HG03175 (cell line): ENCODE data around the gene GALNT18.

ENCODE experiments used
- ATAC-seq: cut with Tn5 transposase; IDR thresholded peaks from one replicate; pipeline ENCODE4 v1.9.1; 2021; ENCODE audit warnings: mild to moderate bottlenecking, moderate library complexity; ENCODE audit not compliant: unreplicated experiment

The GALNT18 gene

GRCh38 chr11:11441516-11441915 lies 180.3 kb downstream of the GALNT18 start:
- ATAC-seq: no peak

GRCh38 chr11:11441091-11441490 lies 180.7 kb downstream of the GALNT18 start:
- ATAC-seq: no peak

- no peak for ATAC-seq
Measured at GRCh38 chr11:11440144-11440543, 181.7 kb downstream of the GALNT18 start.

GRCh38 chr11:11439591-11439990 lies 182.2 kb downstream of the GALNT18 start:
- ATAC-seq: no peak

GRCh38 chr11:11436715-11437313 lies 185.0 kb downstream of the GALNT18 start:
- ATAC-seq: no peak

GRCh38 chr11:11435635-11436034 lies 186.2 kb downstream of the GALNT18 start:
- ATAC-seq: no peak

- ATAC-seq: no peak
Measured at GRCh38 chr11:11433960-11434359, 187.8 kb downstream of the GALNT18 start.

- no peak for ATAC-seq
Measured at GRCh38 chr11:11432621-11433319, 189.0 kb downstream of the GALNT18 start.

- ATAC-seq: no peak
Measured at GRCh38 chr11:11430431-11430830, 191.4 kb downstream of the GALNT18 start.

- no peak for ATAC-seq
Measured at GRCh38 chr11:11428714-11429113, 193.1 kb downstream of the GALNT18 start.

- no peak for ATAC-seq
Measured at GRCh38 chr11:11427542-11427941, 194.3 kb downstream of the GALNT18 start.

GRCh38 chr11:11427140-11427539 lies 194.7 kb downstream of the GALNT18 start:
- ATAC-seq: no peak

- ATAC-seq: no peak
Measured at GRCh38 chr11:11426226-11426952, 195.4 kb downstream of the GALNT18 start.

GRCh38 chr11:11425806-11426205 lies 196.0 kb downstream of the GALNT18 start:
- no peak for ATAC-seq

GRCh38 chr11:11424688-11425087 lies 197.1 kb downstream of the GALNT18 start:
- ATAC-seq: no peak

GRCh38 chr11:11422411-11423128 lies 199.2 kb downstream of the GALNT18 start:
- no peak for ATAC-seq

- no peak for ATAC-seq
Measured at GRCh38 chr11:11421509-11421908, 200.3 kb downstream of the GALNT18 start.

GRCh38 chr11:11420899-11421285 lies 200.9 kb downstream of the GALNT18 start:
- no peak for ATAC-seq

GRCh38 chr11:11420191-11420898 lies 201.5 kb downstream of the GALNT18 start:
- ATAC-seq: no peak

GRCh38 chr11:11419747-11420146 lies 202.1 kb downstream of the GALNT18 start:
- no peak for ATAC-seq

- no peak for ATAC-seq
Measured at GRCh38 chr11:11416917-11417316, 204.9 kb downstream of the GALNT18 start.
